Adrenal gland (tissue), 12 donors: ENCODE data around the gene RRBP1. TPM values are rescaled to one million over a fixed set of nuclear protein-coding genes. Genes with fewer than 3 reads are reported as not detected.
A peak's percentile ranks its signal among the peaks of the same experiment; 100 is the strongest.

Source experiments
- DNase-seq, 7 donors: peaks; one replicate each; pipeline ENCODE4 v3.0.0-alpha.2; 2019 to 2020
- H3K27ac ChIP-seq, 5 donors: fragments of 200-600 bp; sonication (generic) in 4 of 5; 1 replicate in 3 of 5; 2 replicates in 2 of 5; pipeline versions ENCODE4 v1.5.1 to v1.8.0; 2016 to 2020; ENCODE audit warnings: mild to moderate bottlenecking in 1 of 5
- H3K27me3 ChIP-seq: fragments of 200-600 bp; 2 replicates; pipeline ENCODE4 v1.8.0; 2021
- H3K36me3 ChIP-seq, 2 donors: fragments of 200-600 bp; replicated peaks in 1 of 2; 1 replicate in 1 of 2; 2 replicates in 1 of 2; pipeline versions ENCODE4 v1.5.1 to v1.8.0; 2018 to 2022
- H3K4me1 ChIP-seq, 2 donors: fragments of 200-600 bp; replicated peaks in 1 of 2; 1 replicate in 1 of 2; 2 replicates in 1 of 2; pipeline versions ENCODE4 v1.5.1 to v1.8.0; 2018 to 2021
- H3K4me3 ChIP-seq, 4 donors: fragments of 200-600 bp; sonication (generic) in 3 of 4; one replicate each; pipeline ENCODE4 v1.5.1; 2016 to 2018
- H3K9me3 ChIP-seq, 3 donors: fragments of 200-600 bp; sonication (generic) in 1 of 3; replicated peaks in 1 of 3; 1 replicate in 2 of 3; 2 replicates in 1 of 3; pipeline versions ENCODE4 v1.5.1 to v1.8.0; 2016 to 2021
- POLR2A ChIP-seq, 2 donors: fragments of 450-650 bp; IDR thresholded peaks; one replicate each; pipeline ENCODE4 v1.6.1; 2017; ENCODE audit warnings: antibody characterized with exemption in 2 of 2, mild to moderate bottlenecking in 2 of 2, moderate library complexity in 1 of 2
- WGBS, 4 donors: extraction: QIAGEN DNeasy Blood & Tissue Kit in 2 of 4; methylation state at CpG; one replicate each; pipeline versions ENCODE4 v1.1.5 to v1.1.7; 2013 to 2017; 5-methylcytosine and 5-hydroxymethylcytosine counted together
- intact Hi-C, 2 donors: fragments of 100-400 bp; cut with DNase I; formaldehyde crosslinking; loops; one replicate each; pipeline versions ENCODE4 v1.14.1 to v1.15.0; 2022 to 2023
- polyA plus RNA-seq, 3 donors: library from polyadenylated mRNA; stranded (reverse); fragments of 200-250 nt in 2 of 3; fragments of 350-450 nt in 1 of 3; fragmentation: Illumina TruSeq in 1 of 3; extraction: RNeasy Lipid Tissue Mini Kit (QIAGEN cat#74804) in 1 of 3; gene quantifications; one replicate each; pipeline ENCODE4 v1.2.3, GENCODE V29; 2013 to 2014
- total RNA-seq, 9 donors: library from RNA; depleted of rRNA in 4 of 9; stranded (reverse); fragments of >200 nt in 4 of 9; fragments of 120-200 nt in 1 of 9; fragmentation: NEBNext Ultra II Directional in 1 of 9; extraction: Animal tissue kit (Norgen Biotek cat#: 25700) in 1 of 9; gene quantifications; one replicate each; pipeline versions ENCODE4 v1.1.0 to v1.2.4, GENCODE V29; 2013 to 2023
- TF ChIP-seq, protein P1 (sequence below), 6 experiments: fragments of 450-650 bp in 4 of 6; fragments of 200-600 bp in 2 of 6; sonication (generic) in 1 of 6; IDR thresholded peaks; 1 replicate in 5 of 6; 2 replicates in 1 of 6; pipeline versions ENCODE4 v1.5.1 to v1.8.0; 2016 to 2021; ENCODE audit warnings: antibody characterized with exemption in 6 of 6, mild to moderate bottlenecking in 2 of 6, moderate library complexity in 1 of 6
- donor health status: healthy with polysubstance abuse.
- donor health status: Bipolar disorder and iron deficiency.
- donor health status: DM: yes; HTN: yes; CAD: no.
- donor health status: DM: no; HTN: no; CAD: no.
- donor health status: DM: no; HTN: no; CAD: no.
- donor health status: DM: yes; HTN: yes; CAD: no.

RRBP1 gene
- total and polyA plus RNA-seq, 12 donors, result 73.9 to 261 (median 122) TPM

DNA sequence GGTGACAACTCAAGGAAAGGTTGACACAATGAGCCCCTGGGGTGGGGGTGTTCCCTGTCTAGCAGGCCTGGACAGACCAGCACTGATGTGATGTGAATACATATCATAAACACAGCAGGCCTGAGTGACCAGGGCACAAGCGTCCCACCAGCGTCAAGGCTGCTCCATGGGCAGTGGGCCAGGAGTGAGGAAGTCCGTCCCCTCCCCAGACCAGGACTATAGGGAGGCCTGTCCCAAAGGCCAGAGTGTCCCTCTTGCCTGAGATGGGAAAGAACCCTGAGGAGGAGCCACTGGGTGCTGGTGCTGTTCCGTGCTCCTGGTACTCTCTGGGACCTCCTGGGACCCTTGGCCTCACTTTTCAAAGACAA, 44.6 kb downstream of the RRBP1 start:
- H3K36me3 ChIP-seq, result peaks cover 0 to 57% of the 10 kb centered on the region in 2 donors
- intact Hi-C loops, result no loop called here
- WGBS, 4 donors, result 41 to 100% (median 70%) methylated on average over 1 to 4 of the region's 4 CpGs
- peak overlapping the region in 2 of 5 donors; percentile 51 to 69 for H3K27ac ChIP-seq
- no peaks in the 10 kb centered on the region for H3K27me3 ChIP-seq
- TF ChIP-seq POLR2A (IDR thresholded peaks at IDR 0.05), result no peak
- TF ChIP-seq, protein P1, sequence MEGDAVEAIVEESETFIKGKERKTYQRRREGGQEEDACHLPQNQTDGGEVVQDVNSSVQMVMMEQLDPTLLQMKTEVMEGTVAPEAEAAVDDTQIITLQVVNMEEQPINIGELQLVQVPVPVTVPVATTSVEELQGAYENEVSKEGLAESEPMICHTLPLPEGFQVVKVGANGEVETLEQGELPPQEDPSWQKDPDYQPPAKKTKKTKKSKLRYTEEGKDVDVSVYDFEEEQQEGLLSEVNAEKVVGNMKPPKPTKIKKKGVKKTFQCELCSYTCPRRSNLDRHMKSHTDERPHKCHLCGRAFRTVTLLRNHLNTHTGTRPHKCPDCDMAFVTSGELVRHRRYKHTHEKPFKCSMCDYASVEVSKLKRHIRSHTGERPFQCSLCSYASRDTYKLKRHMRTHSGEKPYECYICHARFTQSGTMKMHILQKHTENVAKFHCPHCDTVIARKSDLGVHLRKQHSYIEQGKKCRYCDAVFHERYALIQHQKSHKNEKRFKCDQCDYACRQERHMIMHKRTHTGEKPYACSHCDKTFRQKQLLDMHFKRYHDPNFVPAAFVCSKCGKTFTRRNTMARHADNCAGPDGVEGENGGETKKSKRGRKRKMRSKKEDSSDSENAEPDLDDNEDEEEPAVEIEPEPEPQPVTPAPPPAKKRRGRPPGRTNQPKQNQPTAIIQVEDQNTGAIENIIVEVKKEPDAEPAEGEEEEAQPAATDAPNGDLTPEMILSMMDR (IDR thresholded peaks at IDR 0.05), result no peak
- H3K9me3 ChIP-seq, result no peaks in the 10 kb centered on the region
- no peak overlapping the region for H3K4me3 ChIP-seq
- H3K4me1 ChIP-seq, result peaks cover 22 to 62% of the 10 kb centered on the region in 2 donors
- no peak for DNase-seq

DNA sequence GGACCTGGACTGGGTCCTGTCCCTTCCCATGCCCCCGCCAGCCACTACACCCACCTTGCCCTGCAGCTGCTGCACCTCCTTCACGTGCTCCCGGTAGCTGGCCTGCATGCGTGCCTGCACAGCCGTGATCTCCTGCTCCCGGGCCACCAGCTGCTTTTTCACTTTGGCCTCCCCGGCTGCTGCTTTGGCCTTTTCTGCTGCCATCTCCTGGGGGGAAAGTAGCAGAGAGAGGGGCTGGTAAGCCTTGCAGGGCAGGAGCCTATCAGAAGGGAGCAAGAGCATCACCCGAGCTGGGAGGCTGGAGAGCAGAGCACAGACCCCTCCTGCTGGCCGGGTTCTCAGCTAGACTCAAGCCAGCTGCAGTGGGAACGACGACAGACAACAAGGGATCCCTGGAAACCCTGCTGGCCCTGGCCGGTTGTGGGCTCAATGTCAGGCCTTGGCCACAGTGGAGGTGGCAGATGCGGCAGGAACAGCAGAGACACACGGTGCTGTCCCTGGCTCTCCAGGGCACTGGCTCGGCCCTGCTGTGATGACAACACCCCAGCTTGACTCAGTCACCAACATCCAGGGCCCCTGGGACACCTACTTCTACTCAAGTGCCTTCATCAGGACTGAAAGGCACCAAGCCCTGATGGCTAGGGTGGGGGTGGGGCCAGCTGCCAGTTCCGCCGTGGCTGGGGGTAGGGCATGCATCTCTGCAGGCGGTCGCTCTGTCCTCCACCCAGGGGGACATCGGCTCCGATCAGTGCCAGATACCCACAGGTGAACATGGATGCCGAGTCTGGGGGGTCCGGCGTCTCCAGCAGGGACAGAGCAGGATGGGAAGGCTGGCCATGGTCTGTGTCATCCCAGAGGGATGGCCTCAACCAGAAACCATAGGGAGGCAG, 45.3 kb downstream of the RRBP1 start:
- H3K36me3 ChIP-seq, result peaks cover 0 to 57% of the 10 kb centered on the region in 2 donors
- intact Hi-C loops, result no loop called here
- WGBS, 4 donors, result 66 to 80% (median 69%) methylated on average over 9 to 24 of the region's 24 CpGs
- peaks cover 22 to 55% of the 10 kb centered on the region in 2 donors for H3K4me1 ChIP-seq
- H3K27ac ChIP-seq, result peak overlapping the region in 3 of 5 donors; percentile 37 to 69 (median 51)
- H3K27me3 ChIP-seq, result no peaks in the 10 kb centered on the region
- DNase-seq, result peak in 4 of 7 donors; percentile 52 to 61 (median 54)
- TF ChIP-seq, protein P1 (IDR thresholded peaks at IDR 0.05), result peak in 1 of 6 experiments; percentile 8
- no peak for TF ChIP-seq POLR2A (IDR thresholded peaks at IDR 0.05)
- H3K9me3 ChIP-seq, result no peaks in the 10 kb centered on the region
- no peak overlapping the region for H3K4me3 ChIP-seq

DNA sequence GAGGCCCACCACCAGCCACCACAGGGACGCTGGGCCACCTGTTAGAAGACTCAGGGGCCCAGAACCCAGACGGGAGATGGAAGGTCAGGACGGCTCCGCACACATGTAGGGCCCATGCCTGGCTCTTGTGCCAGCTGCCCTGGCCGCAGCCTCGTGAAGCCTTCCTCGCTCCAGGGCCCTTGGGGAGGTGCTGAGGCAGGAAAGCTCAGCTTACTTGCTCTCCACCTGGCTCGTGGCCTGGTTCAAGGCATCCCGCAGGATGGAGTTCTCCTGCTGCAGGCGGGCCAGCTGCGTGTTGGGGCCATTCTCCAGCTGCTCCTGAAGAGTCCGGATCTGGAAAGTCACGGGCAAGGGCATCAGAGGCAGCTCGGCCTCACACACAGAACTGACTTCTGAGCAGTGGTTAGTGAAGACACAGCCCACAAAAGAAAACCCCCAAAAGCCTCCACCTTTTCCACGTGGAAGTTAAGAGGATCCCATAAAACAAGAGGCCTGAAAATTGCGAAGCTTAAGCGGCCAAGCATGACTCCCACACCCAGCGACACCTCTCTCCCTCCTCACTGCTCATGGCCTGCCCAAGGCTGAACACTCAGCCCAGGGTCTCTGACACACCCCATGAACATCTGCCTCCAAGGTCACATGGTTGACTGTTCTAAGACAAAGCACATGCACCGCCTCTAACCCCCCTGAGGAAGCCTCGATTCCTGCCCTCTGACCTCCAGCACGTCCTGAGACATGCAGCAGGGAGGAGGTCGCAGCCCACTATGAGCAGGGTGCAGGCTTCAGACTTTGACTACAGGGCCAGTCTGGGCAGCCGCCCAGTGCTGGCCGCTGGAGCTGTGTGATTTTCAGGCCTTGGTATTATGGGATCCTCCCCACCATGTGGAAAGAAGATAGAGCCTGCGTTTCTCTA, 46.5 kb downstream of the RRBP1 start:
- WGBS, 4 donors, result 38 to 54% (median 44%) methylated on average over 5 to 25 of the region's 25 CpGs
- DNase-seq, result peak in 6 of 7 donors; percentile 79 to 87 (median 83)
- Histone ChIP-seq H3K4me1 (peaks cover 22 to 44% of the 10 kb centered on the region in 2 donors), H3K27me3 (no peaks in the 10 kb centered on the region), H3K9me3 (no peaks in the 10 kb centered on the region), H3K36me3 (peaks cover 0 to 57% of the 10 kb centered on the region in 2 donors), H3K27ac (peak overlapping the region in 4 of 5 donors; percentile 8 to 69 (median 42)), H3K4me3 (no peak overlapping the region)
- TF ChIP-seq, protein P1 (IDR thresholded peaks at IDR 0.05), result no peak
- intact Hi-C loops, result no loop called here
